GM12878 (cell line): ENCODE data around the gene AKAP5. TPM values are rescaled to one million over a fixed set of nuclear protein-coding genes. Genes with fewer than 3 reads are reported as not detected.
A peak's percentile ranks its signal among the peaks of the same experiment; 100 is the strongest.

ENCODE experiments used
- ATF2 ChIP-seq: IDR thresholded peaks from 2 replicates; pipeline ENCODE4 v1.6.1; 2012; ENCODE audit warnings: low read length, inconsistent platforms
- BCL3 ChIP-seq: IDR thresholded peaks from 2 replicates; pipeline ENCODE4 v1.6.1; 2011; ENCODE audit warnings: borderline replicate concordance, low read depth, mild to moderate bottlenecking, moderate library complexity, low read length; ENCODE audit not compliant: insufficient read depth, poor library complexity, severe bottlenecking
- BCLAF1 ChIP-seq: fragments of 450-650 bp; IDR thresholded peaks from 2 replicates; pipeline ENCODE4 v1.6.1; 2017; ENCODE audit warnings: antibody characterized with exemption, mild to moderate bottlenecking, moderate library complexity
- E2F8 ChIP-seq: fragments of 450-650 bp; IDR thresholded peaks from 2 replicates; pipeline ENCODE4 v1.6.1; 2018; ENCODE audit warnings: mild to moderate bottlenecking, low read depth, moderate library complexity; ENCODE audit not compliant: partially characterized antibody
- EGR1 ChIP-seq, 2 experiments: IDR thresholded peaks; 1 replicate in 1 of 2; 2 replicates in 1 of 2; pipeline ENCODE4 v1.6.1; 2011 to 2012; ENCODE audit warnings: low read depth in 2 of 2, low read length in 2 of 2, borderline replicate concordance in 1 of 2, mild to moderate bottlenecking in 1 of 2, moderate library complexity in 1 of 2
- HSF1 ChIP-seq: fragments of 150-350 bp; IDR thresholded peaks from 2 replicates; pipeline ENCODE4 v1.6.1; 2014; ENCODE audit warnings: mild to moderate bottlenecking, low read depth, low read length
- NKRF ChIP-seq: fragments of 450-650 bp; conservative IDR thresholded peaks from 2 replicates; pipeline ENCODE4 v1.6.1; 2017; ENCODE audit warnings: mild to moderate bottlenecking, moderate library complexity
- PRDM15 ChIP-seq: fragments of 450-650 bp; formaldehyde crosslinking; IDR thresholded peaks from 2 replicates; pipeline ENCODE4 v1.4.0; 2020; ENCODE audit warnings: mild to moderate bottlenecking, moderate library complexity
- RAD21 ChIP-seq: IDR thresholded peaks from 2 replicates; pipeline ENCODE4 v1.6.1; 2011; ENCODE audit warnings: mild to moderate bottlenecking, low read depth, low read length, moderate library complexity; ENCODE audit not compliant: insufficient read depth
- SMARCA5 ChIP-seq: fragments of 450-650 bp; IDR thresholded peaks from 2 replicates; pipeline ENCODE4 v1.6.1; 2017; ENCODE audit warnings: mild to moderate bottlenecking
- polyA plus RNA-seq, 11 experiments: library from polyadenylated mRNA; depleted of rRNA in 4 of 11; unstranded in 6 of 11; stranded (reverse) in 5 of 11; fragments of >200 nt; fragmentation: Nextera tagmentation in 4 of 11; fragmentation: Illumina TruSeq in 1 of 11; extraction: Ambion mirVana in 4 of 11; extraction: Trizol in 1 of 11; gene quantifications; 1 replicate in 1 of 11; 2 replicates in 10 of 11; pipeline versions ENCODE4 v1.2.1 to v1.2.3, GENCODE V29; 2011 to 2016; ENCODE audit warnings: inconsistent platforms in 2 of 11, missing spikeins in 2 of 11, low read depth in 1 of 11
- total RNA-seq, 4 experiments: library from RNA; depleted of rRNA in 3 of 4; stranded (reverse); fragments of >200 nt in 3 of 4; fragmentation: Illumina TruSeq in 1 of 4; extraction: Trizol in 1 of 4; gene quantifications; 2 replicates each; pipeline versions ENCODE4 v1.2.1 to v1.2.3, GENCODE V29; 2013 to 2021

AKAP5 gene
- total and polyA plus RNA-seq, 10 of the 15 experiments (the other 5 are each of a cell fraction or from before 2014, with no cell fraction given): 0.45 to 5.1 (median 1.7) TPM

GRCh38 chr14:64510825-64511671, 45.7 kb downstream of the AKAP5 start (continued):
- TF ChIP-seq E2F8 (no peak), NKRF (no peak), EGR1 (IDR thresholded peaks at IDR 0.05; ENCODE audit: borderline replicate concordance in 1 of 2, low read depth in 2 of 2, low read length in 2 of 2) (no peak), BCL3 (no peak), SMARCA5 (0 out of 2 replicates have a peak, but pooled peaks have one; percentile 80), HSF1 (peak; percentile 86), PRDM15 (CRISPR knock-in tag) (no peak), ATF2 (no peak), BCLAF1 (no peak), RAD21 (peak; percentile 68)
